ENCODE measurements around the gene FOXD1.

DNA sequence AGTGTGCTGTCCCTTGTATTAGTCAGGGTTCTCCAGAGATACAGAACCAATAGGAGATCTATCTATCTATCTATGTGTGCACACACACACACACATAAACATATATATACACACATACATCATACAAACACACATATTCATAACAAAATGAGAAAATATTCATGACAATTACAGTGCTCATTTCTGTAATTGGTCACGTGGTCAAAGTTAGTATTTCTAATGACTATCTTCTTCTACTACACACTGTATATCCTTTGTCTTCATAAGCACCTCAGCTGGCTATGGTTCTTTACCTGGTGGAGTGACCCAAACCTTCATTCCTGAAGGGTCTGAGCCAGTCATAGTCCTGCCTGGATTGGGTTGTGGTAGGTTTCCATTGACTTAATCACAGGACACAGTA lies 31.9 kb upstream of the FOXD1 start:
- no peak for TF ChIP-seq CHD2 (IDR thresholded peaks at IDR 0.05; ENCODE audit: low read length, partially characterized antibody)
- TF ChIP-seq, protein P1, sequence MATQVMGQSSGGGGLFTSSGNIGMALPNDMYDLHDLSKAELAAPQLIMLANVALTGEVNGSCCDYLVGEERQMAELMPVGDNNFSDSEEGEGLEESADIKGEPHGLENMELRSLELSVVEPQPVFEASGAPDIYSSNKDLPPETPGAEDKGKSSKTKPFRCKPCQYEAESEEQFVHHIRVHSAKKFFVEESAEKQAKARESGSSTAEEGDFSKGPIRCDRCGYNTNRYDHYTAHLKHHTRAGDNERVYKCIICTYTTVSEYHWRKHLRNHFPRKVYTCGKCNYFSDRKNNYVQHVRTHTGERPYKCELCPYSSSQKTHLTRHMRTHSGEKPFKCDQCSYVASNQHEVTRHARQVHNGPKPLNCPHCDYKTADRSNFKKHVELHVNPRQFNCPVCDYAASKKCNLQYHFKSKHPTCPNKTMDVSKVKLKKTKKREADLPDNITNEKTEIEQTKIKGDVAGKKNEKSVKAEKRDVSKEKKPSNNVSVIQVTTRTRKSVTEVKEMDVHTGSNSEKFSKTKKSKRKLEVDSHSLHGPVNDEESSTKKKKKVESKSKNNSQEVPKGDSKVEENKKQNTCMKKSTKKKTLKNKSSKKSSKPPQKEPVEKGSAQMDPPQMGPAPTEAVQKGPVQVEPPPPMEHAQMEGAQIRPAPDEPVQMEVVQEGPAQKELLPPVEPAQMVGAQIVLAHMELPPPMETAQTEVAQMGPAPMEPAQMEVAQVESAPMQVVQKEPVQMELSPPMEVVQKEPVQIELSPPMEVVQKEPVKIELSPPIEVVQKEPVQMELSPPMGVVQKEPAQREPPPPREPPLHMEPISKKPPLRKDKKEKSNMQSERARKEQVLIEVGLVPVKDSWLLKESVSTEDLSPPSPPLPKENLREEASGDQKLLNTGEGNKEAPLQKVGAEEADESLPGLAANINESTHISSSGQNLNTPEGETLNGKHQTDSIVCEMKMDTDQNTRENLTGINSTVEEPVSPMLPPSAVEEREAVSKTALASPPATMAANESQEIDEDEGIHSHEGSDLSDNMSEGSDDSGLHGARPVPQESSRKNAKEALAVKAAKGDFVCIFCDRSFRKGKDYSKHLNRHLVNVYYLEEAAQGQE (IDR thresholded peaks at IDR 0.05): no peak
- TF ChIP-seq, protein P2, sequence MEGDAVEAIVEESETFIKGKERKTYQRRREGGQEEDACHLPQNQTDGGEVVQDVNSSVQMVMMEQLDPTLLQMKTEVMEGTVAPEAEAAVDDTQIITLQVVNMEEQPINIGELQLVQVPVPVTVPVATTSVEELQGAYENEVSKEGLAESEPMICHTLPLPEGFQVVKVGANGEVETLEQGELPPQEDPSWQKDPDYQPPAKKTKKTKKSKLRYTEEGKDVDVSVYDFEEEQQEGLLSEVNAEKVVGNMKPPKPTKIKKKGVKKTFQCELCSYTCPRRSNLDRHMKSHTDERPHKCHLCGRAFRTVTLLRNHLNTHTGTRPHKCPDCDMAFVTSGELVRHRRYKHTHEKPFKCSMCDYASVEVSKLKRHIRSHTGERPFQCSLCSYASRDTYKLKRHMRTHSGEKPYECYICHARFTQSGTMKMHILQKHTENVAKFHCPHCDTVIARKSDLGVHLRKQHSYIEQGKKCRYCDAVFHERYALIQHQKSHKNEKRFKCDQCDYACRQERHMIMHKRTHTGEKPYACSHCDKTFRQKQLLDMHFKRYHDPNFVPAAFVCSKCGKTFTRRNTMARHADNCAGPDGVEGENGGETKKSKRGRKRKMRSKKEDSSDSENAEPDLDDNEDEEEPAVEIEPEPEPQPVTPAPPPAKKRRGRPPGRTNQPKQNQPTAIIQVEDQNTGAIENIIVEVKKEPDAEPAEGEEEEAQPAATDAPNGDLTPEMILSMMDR (IDR thresholded peaks at IDR 0.05): no peak
